ENCODE results near the gene ICAM4.
"Not testable (repeated sequence)": the region's sequence is repeated elsewhere in the genome, so short reads cannot be mapped to it uniquely, and the experiment has no call there.

The ICAM4 gene

GRCh38 chr19:10286803-10287737 lies at the start of gene ICAM4:
ICAM4 (plus strand) TSS chr19:10286955; CDS start chr19:10287013, 58 bp downstream.
- no peak for DNase-seq (ENCODE audit: low read depth)

GRCh38 chr19:10237702-10238101 lies 49.1 kb upstream of the ICAM4 start:
- DNase-seq (ENCODE audit: low read depth), result no peak

GRCh38 chr19:10238172-10238783 lies 48.5 kb upstream of the ICAM4 start:
- DNase-seq (ENCODE audit: low read depth), result no peak

- not testable (repeated sequence) for DNase-seq (ENCODE audit: low read depth)
Observed at GRCh38 chr19:10241826-10242449, 44.8 kb upstream of the ICAM4 start.

GRCh38 chr19:10243606-10244005 lies 43.1 kb upstream of the ICAM4 start:
- no peak for DNase-seq (ENCODE audit: low read depth)

- DNase-seq (ENCODE audit: low read depth), result no peak
Observed at GRCh38 chr19:10245189-10245939, 41.4 kb upstream of the ICAM4 start.

GRCh38 chr19:10246511-10246910 lies 40.2 kb upstream of the ICAM4 start:
- DNase-seq (ENCODE audit: low read depth), result no peak

- DNase-seq (ENCODE audit: low read depth), result peak; percentile 95
Observed at GRCh38 chr19:10251792-10252694, 34.7 kb upstream of the ICAM4 start, which contains the start of gene MRPL4. MRPL4 (plus strand) TSS chr19:10252214; CDS start chr19:10252254, 40 bp downstream.

GRCh38 chr19:10252707-10253106 lies 34.0 kb upstream of the ICAM4 start:
- DNase-seq (ENCODE audit: low read depth), result no peak

- no peak for DNase-seq (ENCODE audit: low read depth)
Observed at GRCh38 chr19:10254244-10254643, 32.5 kb upstream of the ICAM4 start.

GRCh38 chr19:10255358-10255757 lies 31.4 kb upstream of the ICAM4 start:
- DNase-seq (ENCODE audit: low read depth), result no peak

- DNase-seq (ENCODE audit: low read depth), result no peak
Observed at GRCh38 chr19:10256551-10256950, 30.2 kb upstream of the ICAM4 start.

GRCh38 chr19:10256970-10257615 lies 29.7 kb upstream of the ICAM4 start:
- no peak for DNase-seq (ENCODE audit: low read depth)

- DNase-seq (ENCODE audit: low read depth), result no peak
Observed at GRCh38 chr19:10258080-10258710, 28.6 kb upstream of the ICAM4 start.

- peak; percentile 60 for DNase-seq (ENCODE audit: low read depth)
Observed at GRCh38 chr19:10259162-10259905, 27.4 kb upstream of the ICAM4 start.

GRCh38 chr19:10260141-10260584 lies 26.6 kb upstream of the ICAM4 start:
- DNase-seq (ENCODE audit: low read depth), result no peak

- DNase-seq (ENCODE audit: low read depth), result no peak
Observed at GRCh38 chr19:10262771-10263170, 24.0 kb upstream of the ICAM4 start.

- no peak for DNase-seq (ENCODE audit: low read depth)
Observed at GRCh38 chr19:10266706-10267105, 20.0 kb upstream of the ICAM4 start.

GRCh38 chr19:10268071-10268470 lies 18.7 kb upstream of the ICAM4 start:
- no peak for DNase-seq (ENCODE audit: low read depth)

All from HS-27A (cell line).